NB4 (cell line): Measurements from ENCODE around the gene ASMTL.

Experiments
- CTCF ChIP-seq: IDR thresholded peaks from one replicate; pipeline ENCODE4 v1.5.1; 2012; ENCODE audit warnings: low read depth, low read length
- POLR2A ChIP-seq: IDR thresholded peaks from 2 replicates; pipeline ENCODE4 v1.6.1; 2011; ENCODE audit warnings: mild to moderate bottlenecking; ENCODE audit not compliant: insufficient read length; ENCODE audit errors: extremely low read depth

- TF ChIP-seq CTCF (no peak), POLR2A (no peak)
Measured at GRCh38 chrX:1395646-1396216, 57.0 kb downstream of the ASMTL start.
